HG03045 (cell line): Measurements from ENCODE around the gene HOXB13.

ENCODE experiments used
- ATAC-seq: cut with Tn5 transposase; IDR thresholded peaks from one replicate; pipeline ENCODE4 v1.9.1; 2021; ENCODE audit warnings: mild to moderate bottlenecking, moderate library complexity; ENCODE audit not compliant: unreplicated experiment

The HOXB13 gene

DNA sequence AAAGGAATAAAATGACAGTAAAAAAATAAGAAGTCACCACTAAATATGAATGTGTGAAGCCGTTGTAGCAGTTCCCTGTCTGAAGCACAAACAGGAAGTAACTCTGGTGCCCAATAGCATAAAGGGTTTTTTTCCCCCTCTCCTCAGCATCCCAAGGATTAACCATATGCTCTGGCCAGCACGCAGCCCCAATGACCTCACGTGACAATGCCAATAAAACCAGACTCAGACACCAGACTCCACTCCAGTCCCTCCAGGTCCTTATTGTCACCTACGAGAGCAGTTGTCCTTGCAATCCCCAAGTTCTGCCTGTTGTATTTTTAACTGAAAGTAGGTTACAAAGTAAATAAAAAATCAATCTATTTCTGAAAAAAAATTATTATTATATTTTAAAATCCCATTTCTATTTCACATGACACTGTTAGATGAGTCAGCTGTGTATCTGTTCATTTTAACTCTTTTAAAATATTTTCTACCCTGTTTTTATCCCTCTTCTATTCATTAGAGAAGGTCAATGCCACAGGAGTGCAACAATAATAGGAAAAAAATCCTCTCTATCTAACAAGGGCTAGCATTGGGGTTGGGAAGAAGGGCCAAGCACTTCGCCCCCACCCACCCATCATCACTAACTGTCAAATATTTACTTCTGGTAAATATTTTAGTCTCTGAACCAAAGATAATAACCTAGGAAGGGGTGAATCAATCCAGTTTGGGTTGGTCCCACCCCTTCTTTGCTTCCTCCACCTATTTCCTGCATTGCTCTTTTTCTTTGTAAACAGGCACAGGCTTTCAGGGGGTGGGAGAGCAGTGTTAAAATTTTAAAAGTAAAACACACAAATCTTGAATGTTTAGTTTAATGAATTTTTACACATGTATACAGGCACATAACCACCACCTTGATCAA, 12.8 kb downstream of the HOXB13 start:
- no peak for ATAC-seq

DNA sequence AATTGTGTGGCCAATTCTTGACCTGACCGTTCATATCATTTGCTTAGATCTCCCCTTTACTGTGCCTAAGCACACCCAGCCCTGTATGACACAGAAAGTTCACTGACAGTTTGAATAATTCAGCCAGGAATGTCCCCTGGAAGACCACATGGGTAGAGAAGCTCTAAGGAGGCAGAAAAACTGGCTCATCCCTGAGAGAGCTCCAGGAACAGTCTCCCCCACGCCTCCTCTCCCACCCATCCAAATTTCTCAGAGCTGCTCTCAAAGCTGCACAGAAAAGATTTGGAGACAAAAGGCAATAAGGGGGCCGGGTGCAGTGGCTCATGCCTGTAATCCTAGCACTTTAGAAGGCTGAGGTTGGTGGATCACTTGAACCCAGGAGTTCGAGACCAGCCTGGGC, 17.4 kb downstream of the HOXB13 start:
- ATAC-seq = no peak

DNA sequence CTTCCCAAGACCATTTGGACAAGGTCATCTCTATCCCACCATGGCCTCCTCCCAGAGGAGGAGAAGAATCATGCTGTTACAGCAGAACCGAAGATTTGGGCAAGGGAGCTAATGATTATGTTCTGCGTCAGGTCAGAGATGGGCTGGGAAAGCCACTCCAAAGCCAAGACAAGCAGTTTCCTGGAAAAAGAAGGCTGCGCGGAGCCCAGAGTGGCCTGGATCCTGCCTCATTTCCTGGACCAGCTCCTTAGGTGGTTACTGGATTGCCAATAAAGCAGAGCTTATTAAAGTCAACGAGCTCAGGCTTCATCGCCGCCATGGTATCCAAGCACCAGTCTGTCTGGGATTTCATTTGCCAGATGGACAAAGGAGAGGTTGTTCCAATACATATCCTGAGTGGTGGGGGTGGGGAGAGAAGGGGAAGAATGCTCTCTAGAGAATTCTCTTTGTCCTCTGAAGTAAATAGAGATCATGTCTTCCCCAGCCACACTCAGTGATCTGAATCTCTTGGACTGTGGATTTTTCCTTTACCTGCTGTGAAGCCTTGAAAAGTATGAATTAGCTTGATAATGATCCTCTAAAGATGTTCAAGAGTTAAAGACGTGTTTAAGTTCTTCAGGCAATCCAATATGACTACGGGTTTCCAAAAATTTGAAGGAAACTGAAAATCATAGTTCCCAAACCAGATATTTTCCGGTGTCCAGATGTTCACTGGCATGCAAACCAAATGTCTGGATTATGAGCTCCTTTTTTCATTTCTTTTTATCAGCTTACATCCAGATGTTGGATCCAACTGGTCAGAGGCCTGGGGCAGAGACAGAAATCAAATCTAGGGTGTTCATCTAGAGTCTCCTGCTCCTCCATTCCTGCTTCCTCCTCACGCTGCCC, 23.9 kb downstream of the HOXB13 start:
- ATAC-seq = no peak

DNA sequence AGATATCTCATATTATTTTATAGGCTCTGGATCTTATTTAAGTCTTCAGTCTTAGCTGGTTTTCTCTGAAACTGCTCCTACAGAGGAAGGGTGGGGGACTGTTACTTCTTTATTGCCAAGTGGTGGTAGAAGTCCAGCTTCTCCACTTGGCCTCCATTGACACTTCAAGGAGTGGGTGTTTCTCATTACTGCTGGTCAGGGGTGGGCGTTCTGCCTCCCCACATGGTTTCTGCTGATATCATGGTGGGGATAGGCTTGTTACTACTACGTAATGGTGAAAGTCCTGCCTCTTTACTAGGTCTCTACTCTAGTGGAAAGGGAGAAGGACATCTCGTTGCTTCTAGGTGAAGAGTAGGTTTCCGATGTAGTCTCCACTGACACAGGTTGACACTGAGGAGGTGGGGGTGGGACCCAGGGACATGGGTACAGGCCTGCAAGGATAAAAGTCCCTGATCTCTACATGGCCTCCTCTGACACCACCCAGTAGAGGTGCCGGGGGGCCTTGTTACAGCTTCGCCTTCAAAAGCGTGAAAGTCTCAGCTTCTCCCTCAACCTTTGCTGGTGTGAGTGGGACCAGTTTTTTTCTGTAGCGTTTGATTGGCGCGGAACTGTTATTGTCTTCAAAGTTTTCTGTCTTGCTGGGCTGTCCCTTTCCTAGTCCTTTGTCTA, 26.6 kb downstream of the HOXB13 start:
- no peak for ATAC-seq

DNA sequence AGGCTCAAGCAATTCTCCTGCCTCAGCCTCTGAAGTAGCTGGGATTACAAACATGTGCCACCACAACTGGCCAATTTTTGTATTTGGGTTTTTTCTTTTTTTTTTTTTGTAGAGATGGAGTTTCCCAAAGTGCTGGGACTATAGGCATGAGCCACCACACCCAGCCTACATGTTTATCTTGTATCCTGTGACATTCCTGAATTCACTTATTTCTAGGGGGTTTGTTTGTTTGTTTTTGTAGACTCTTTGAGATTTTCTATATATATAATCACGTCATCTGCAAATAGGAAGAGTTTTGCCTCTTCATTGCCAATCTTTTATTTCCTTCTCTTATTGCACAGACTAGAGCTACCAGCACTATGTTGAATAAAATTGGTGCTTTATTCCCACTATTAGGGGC, 35.4 kb downstream of the HOXB13 start:
- no peak for ATAC-seq

DNA sequence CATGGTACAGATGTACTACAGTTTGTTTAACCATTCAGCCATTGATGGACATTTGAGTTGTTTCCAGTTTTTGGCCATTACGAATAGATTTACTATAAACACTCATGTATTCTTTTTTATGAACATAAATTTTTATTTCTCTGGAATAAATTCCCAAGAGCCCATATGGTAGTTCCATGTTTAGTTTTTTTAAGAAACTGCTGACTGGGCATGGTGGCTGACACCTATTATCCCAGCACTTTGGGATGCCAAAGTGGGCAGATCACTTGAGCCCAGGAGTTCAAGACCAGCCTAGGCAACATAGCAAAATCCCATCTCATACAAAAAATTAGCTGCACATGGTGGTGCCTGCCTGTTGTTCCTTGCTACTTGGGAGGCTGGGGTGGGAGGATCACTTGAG, 36.5 kb downstream of the HOXB13 start:
- no peak for ATAC-seq

DNA sequence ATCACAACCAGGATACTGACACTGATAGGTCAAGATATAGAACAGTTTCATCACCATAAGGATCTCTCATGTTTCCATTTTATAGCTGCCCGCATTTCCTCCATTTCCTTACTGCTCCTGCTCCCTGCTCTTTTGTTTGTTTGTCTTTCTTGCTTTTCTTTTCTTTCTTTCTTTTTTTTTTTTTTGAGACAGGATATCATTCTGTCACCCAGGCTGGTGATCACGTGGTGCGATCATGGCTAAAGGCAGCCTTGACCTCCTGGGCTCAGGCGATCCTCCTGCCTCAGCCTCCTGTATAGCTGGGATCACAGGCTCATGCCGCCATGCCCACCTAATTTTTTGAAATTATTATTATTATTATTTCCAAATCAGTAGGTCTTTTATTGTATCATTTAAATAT, 37.9 kb downstream of the HOXB13 start:
- ATAC-seq = no peak

DNA sequence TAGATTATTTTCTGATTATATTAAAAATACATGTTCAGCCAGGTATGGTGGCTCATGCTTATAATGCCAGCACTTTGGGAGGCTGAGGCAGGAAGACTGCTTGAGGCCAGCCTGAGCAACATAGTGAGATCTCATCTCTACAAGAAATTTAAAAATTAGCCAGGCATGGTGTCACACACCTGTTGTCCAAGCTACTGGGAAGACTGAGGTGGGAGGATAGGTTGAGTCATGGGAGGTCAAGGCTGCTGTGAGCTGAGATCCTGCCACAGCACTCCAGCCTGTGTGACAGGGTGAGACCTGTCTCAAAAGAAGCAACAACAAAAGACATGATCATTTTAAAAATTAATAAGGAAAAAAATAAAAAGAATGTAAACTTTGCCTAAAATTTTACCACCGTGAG, 46.9 kb downstream of the HOXB13 start:
- no peak for ATAC-seq

DNA sequence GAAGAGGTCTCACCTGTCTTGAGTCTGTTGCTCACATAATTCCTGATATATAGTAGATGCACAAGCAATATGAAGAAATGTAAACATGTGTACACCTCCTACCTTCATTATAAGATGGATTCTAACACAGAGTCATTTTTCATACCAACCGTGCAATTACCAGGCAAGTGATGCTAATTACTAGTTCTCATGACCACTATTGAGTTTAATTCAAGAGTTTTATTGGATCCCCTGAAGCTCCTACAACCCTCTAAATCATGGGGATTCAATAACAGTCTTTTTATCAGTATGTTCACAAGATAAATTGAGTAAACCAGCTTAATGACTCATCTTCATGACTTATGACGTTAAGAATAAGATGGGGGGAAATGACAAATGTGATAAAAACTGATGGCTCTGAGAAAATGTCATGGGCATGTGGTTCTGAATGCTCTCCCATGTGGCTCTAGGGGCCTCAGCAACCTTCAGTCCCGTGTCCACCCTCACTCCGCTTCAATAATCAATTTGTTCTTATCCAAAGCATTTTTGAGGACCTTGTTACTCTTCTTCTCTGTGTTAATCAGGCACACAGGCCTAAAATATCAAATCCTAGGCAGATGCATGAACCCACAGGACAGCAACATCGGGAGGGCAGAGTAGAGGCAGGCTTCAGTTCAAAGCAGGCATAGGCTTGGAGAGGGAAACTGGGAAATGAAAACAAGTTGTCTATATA, 49.0 kb downstream of the HOXB13 start:
- no peak for ATAC-seq

DNA sequence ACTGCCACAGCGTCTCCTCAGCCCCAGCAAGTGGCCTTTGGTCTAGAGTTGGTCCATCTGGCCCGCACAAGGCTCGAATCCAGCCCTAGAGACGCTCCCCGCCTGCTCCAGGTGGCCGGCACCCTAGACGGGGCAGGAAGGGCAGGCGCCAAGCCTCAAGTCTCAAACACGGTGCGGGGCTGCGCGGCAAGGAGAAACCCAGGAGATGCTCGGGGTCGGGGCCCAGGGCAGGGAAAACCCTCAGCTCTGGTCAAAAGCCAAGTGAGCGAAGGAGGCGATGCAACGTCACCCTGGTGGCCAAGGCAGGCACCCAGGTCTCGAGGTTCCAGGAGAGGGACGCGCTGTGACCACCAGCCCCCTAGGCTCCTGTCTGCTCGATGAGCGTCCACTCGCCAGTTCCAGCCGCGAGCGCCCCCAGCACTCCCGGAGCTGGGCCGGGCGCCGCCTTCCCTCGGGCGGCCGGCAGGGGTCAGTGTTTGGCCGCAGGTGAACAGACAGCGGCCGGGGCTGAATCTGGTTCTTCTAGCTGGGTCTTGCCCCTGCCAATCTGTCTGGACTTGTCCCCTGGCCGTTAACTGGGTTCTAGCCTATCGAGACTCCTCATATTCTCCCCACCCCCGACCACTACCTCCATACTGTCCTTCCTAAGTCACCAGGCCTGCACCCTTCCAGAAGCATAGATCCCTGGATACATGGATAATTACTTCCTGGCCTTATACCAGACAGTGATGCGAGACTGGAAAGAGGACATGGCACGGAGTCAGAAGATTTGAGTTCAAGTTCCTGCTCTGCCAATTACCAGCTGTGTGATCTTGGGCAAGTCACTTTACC, 50.2 kb downstream of the HOXB13 start:
- no peak for ATAC-seq

DNA sequence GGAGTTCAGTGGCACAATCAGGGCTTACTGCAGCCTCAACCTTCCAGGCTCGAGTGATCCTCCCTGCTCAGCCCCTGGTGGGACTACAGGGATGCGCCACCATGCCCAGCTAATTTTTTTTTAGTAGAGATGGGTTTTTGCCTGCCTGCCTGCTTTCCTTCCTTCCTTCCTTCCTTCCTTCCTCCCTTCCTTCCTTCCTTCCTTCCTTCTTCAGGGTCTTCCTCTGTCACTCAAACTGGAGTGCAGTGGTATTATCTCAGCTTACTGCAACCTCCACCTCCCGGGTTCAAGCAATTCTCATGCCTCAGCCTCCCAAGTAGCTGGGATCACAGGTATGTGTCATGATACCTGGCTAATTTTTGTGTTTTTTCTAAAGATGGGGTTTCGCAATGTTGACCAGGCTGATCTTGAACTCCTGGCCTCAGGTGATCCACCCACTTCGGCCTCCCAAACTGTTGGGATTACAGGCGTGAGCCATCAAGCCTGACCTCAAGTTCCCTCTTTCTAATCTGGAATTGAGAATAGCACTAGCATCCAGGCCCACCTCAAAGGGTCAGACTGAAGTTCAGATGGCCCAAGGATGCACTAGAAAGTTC, 51.5 kb downstream of the HOXB13 start:
- ATAC-seq = no peak
